Esophagus squamous epithelium (tissue), 5 donors: Measurements from ENCODE around the gene DLGAP1. TPM values are rescaled to one million over a fixed set of nuclear protein-coding genes. Genes with fewer than 3 reads are reported as not detected.

ENCODE experiments used
- DNase-seq: peaks from one replicate; lab custom pipeline; 2025; lab: John Stamatoyannopoulos, UW
- H3K27ac ChIP-seq, 4 donors: fragments of 200-600 bp; sonication (generic); one replicate each; pipeline ENCODE4 v1.5.1; 2016 to 2019; ENCODE audit warnings: mild to moderate bottlenecking in 1 of 4
- H3K27me3 ChIP-seq, 4 donors: fragments of 200-600 bp; sonication (generic); 1 replicate in 3 of 4; 2 replicates in 1 of 4; pipeline versions ENCODE4 v1.5.1 to v1.6.0; 2017 to 2021; ENCODE audit warnings: antibody characterized with exemption in 1 of 4
- H3K36me3 ChIP-seq, 3 donors: fragments of 200-600 bp; sonication (generic); one replicate each; pipeline ENCODE4 v1.5.1; 2016 to 2019
- H3K4me1 ChIP-seq, 3 donors: fragments of 200-600 bp; sonication (generic); one replicate each; pipeline ENCODE4 v1.5.1; 2017 to 2019
- H3K4me3 ChIP-seq, 4 donors: fragments of 200-600 bp; sonication (generic); 1 replicate in 3 of 4; 2 replicates in 1 of 4; pipeline ENCODE4 v1.5.1; 2016 to 2019; ENCODE audit warnings: mild to moderate bottlenecking in 2 of 4, moderate library complexity in 1 of 4
- H3K9me3 ChIP-seq, 3 donors: fragments of 200-600 bp; sonication (generic); one replicate each; pipeline ENCODE4 v1.5.1; 2016 to 2019
- POLR2A ChIP-seq, 4 donors: fragments of 450-650 bp; IDR thresholded peaks; one replicate each; pipeline ENCODE4 v1.6.1; 2017; ENCODE audit warnings: antibody characterized with exemption in 4 of 4, mild to moderate bottlenecking in 4 of 4, moderate library complexity in 3 of 4
- WGBS, 2 donors: methylation state at CpG; one replicate each; pipeline ENCODE4 v1.1.5; 2018; 5-methylcytosine and 5-hydroxymethylcytosine counted together
- intact Hi-C: fragments of 100-400 bp; cut with DNase I; formaldehyde crosslinking; loops from one replicate; pipeline ENCODE4 v1.15.0; 2022
- total RNA-seq, 4 donors: library from RNA; depleted of rRNA; stranded (reverse); fragments of >200 nt; gene quantifications; one replicate each; pipeline ENCODE4 v1.1.0, GENCODE V29; 2016
- TF ChIP-seq, protein P1 (sequence below), 6 experiments: fragments of 450-650 bp in 4 of 6; fragments of 200-600 bp in 2 of 6; sonication (generic) in 2 of 6; IDR thresholded peaks; one replicate each; pipeline ENCODE4 v1.5.1; 2016 to 2019; ENCODE audit warnings: antibody characterized with exemption in 6 of 6, mild to moderate bottlenecking in 4 of 6, moderate library complexity in 4 of 6
- donor health status: DM: yes; HTN: yes; CAD: no.

Gene DLGAP1
- total RNA-seq, 4 donors from 2014 or later = 0.09 to 1.5 (median 0.52) TPM

- no peaks in the 10 kb centered on the region for H3K9me3 ChIP-seq
- H3K4me1 ChIP-seq = peaks cover 0 to 6% (median 0%) of the 10 kb centered on the region in 3 donors
- no peak overlapping the region for H3K27ac ChIP-seq
- H3K4me3 ChIP-seq = no peak overlapping the region
- no peaks in the 10 kb centered on the region for H3K36me3 ChIP-seq
- TF ChIP-seq, protein P1, sequence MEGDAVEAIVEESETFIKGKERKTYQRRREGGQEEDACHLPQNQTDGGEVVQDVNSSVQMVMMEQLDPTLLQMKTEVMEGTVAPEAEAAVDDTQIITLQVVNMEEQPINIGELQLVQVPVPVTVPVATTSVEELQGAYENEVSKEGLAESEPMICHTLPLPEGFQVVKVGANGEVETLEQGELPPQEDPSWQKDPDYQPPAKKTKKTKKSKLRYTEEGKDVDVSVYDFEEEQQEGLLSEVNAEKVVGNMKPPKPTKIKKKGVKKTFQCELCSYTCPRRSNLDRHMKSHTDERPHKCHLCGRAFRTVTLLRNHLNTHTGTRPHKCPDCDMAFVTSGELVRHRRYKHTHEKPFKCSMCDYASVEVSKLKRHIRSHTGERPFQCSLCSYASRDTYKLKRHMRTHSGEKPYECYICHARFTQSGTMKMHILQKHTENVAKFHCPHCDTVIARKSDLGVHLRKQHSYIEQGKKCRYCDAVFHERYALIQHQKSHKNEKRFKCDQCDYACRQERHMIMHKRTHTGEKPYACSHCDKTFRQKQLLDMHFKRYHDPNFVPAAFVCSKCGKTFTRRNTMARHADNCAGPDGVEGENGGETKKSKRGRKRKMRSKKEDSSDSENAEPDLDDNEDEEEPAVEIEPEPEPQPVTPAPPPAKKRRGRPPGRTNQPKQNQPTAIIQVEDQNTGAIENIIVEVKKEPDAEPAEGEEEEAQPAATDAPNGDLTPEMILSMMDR (IDR thresholded peaks at IDR 0.05) = no peak
- no peak for TF ChIP-seq POLR2A (IDR thresholded peaks at IDR 0.05)
- intact Hi-C loops = no loop called here
- no peaks in the 10 kb centered on the region for H3K27me3 ChIP-seq
- no peak for DNase-seq
- 70 to 80% methylated on average over 3 of the region's 3 CpGs for WGBS, 2 donors
These were observed 533.3 kb downstream of the DLGAP1 start for GRCh38 chr18:3921826-3922225.

DNA sequence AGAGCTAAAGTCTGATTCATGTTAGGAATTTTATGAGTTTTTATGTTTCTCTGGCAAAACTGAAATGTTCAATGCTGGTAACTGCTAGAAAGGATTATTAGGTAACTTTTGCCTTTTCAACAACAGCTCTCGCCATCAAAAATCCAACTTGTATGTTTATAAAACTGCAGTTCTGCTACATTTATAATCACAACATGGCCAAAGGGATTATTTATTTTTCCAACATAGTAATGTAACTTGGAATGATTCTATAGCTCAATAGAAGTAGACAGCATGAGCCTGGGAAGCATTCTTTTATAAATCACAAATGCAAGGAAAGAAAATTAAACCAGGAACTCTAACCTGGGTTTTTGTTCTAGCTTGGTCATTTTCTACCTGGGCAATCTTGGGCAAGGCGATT is 534.3 kb downstream of the DLGAP1 start:
- 59 to 67% methylated on average over 2 of the region's 2 CpGs for WGBS, 2 donors
- TF ChIP-seq, protein P1 (IDR thresholded peaks at IDR 0.05) = no peak
- no peak for TF ChIP-seq POLR2A (IDR thresholded peaks at IDR 0.05)

DNA sequence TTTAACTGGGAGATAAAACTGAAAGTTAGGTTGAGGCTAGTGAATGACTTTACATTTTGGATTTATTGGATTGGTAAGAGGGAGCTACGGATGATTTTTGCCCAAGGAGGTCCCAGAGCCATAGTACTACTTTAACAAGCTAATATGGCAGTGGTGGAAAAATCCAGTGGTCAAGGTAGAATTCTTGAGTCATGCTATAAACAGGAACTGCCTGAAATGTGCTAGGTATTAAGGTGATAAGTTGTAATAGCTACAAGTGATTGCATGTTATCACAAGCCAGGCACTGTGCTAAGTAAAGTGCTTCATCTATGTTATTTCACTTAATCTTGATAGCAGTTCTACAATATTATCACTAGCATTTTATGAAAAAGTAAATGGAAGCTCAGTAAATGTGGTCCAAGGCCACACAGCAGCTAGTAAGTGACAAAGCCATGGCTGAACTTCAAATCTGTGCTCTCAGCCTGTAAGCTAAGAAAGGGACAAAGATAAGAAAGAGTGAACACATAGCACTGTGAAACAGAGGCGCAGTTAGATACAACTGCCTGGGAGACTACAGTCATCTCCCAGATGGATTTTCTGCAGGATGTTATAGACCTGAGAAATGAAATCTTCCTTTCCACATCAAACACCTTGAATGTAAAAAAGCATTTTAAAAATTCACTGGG is 535.6 kb downstream of the DLGAP1 start:
- no peaks in the 10 kb centered on the region for H3K36me3 ChIP-seq
- peaks cover 0 to 5% (median 0%) of the 10 kb centered on the region in 3 donors for H3K4me1 ChIP-seq
- DNase-seq = no peak
- H3K27ac ChIP-seq = no peak overlapping the region
- TF ChIP-seq, protein P1 (IDR thresholded peaks at IDR 0.05) = no peak
- TF ChIP-seq POLR2A (IDR thresholded peaks at IDR 0.05) = no peak
- intact Hi-C loops = no loop called here
- no peaks in the 10 kb centered on the region for H3K9me3 ChIP-seq
- no peaks in the 10 kb centered on the region for H3K27me3 ChIP-seq
- WGBS, 2 donors = 88 to 91% methylated on average over 2 of the region's 2 CpGs
- no peak overlapping the region for H3K4me3 ChIP-seq

More for the DNA sequence above, 534.3 kb downstream of the DLGAP1 start:
- H3K36me3 ChIP-seq = no peaks in the 10 kb centered on the region
- H3K27ac ChIP-seq = no peak overlapping the region
- peaks cover 0 to 6% (median 0%) of the 10 kb centered on the region in 3 donors for H3K4me1 ChIP-seq
- intact Hi-C loops = no loop called here
- H3K27me3 ChIP-seq = no peaks in the 10 kb centered on the region
- no peaks in the 10 kb centered on the region for H3K9me3 ChIP-seq
- DNase-seq = no peak
- no peak overlapping the region for H3K4me3 ChIP-seq

- Histone ChIP-seq H3K36me3 (no peaks in the 10 kb centered on the region), H3K27me3 (no peaks in the 10 kb centered on the region), H3K27ac (no peak overlapping the region), H3K4me1 (no peaks in the 10 kb centered on the region), H3K4me3 (no peak overlapping the region), H3K9me3 (no peaks in the 10 kb centered on the region)
- intact Hi-C loops = no loop called here
- 39 to 78% methylated on average over 2 to 7 of the region's 7 CpGs for WGBS, 2 donors
- DNase-seq = no peak
- no peak for TF ChIP-seq POLR2A (IDR thresholded peaks at IDR 0.05)
- TF ChIP-seq, protein P1 (IDR thresholded peaks at IDR 0.05) = no peak
These were observed 539.0 kb downstream of the DLGAP1 start for GRCh38 chr18:3916082-3916481.

- WGBS, 2 donors = 43 to 66% methylated on average over 1 to 2 of the region's 2 CpGs
These were observed 540.1 kb downstream of the DLGAP1 start for GRCh38 chr18:3914833-3915610.

More at GRCh38 chr18:3914833-3915610, 540.1 kb downstream of the DLGAP1 start:
- Histone ChIP-seq H3K27me3 (no peaks in the 10 kb centered on the region), H3K9me3 (no peaks in the 10 kb centered on the region), H3K27ac (no peak overlapping the region), H3K4me1 (no peaks in the 10 kb centered on the region), H3K4me3 (no peak overlapping the region), H3K36me3 (no peaks in the 10 kb centered on the region)
- no peak for TF ChIP-seq POLR2A (IDR thresholded peaks at IDR 0.05)
- TF ChIP-seq, protein P1 (IDR thresholded peaks at IDR 0.05) = no peak
- intact Hi-C loops = no loop called here
- no peak for DNase-seq
